Activated CD4-positive, alpha-beta memory T cell treated with anti-CD3 and anti-CD28 coated beads, Interleukin-2, amount 10 ng/mL, durations not matched to agents 7 days and 5 days (primary cell): ENCODE results near the gene ZCCHC7. TPM values are rescaled to one million over a fixed set of nuclear protein-coding genes. Genes with fewer than 3 reads are reported as not detected.
"Not testable (repeated sequence)": the region's sequence is repeated elsewhere in the genome, so short reads cannot be mapped to it uniquely, and the experiment has no call there.

Experiments
- CTCF ChIA-PET: fragments of 350-600 bp; sonication (Branson Sonifier 250); formaldehyde crosslinking; loops from one replicate; lab custom pipeline; 2021; ENCODE audit warnings: antibody characterized with exemption, inconsistent platforms; lab: Charles Lee
- POLR2A ChIA-PET: fragments of 350-600 bp; sonication (Branson Sonifier 250); formaldehyde crosslinking; loops from one replicate; lab custom pipeline; 2021; ENCODE audit warnings: antibody characterized with exemption; lab: Charles Lee
- DNase-seq: peaks from one replicate; pipeline ENCODE4 v3.0.0-alpha.2; 2020
- H3K27ac Mint-ChIP-seq: one replicate; pipeline ENCODE4 v1.8.0; 2021; ENCODE audit warnings: mild to moderate bottlenecking, mixed read lengths
- H3K27me3 Mint-ChIP-seq: one replicate; pipeline ENCODE4 v1.8.0; 2021; ENCODE audit warnings: mixed read lengths
- H3K36me3 Mint-ChIP-seq: one replicate; pipeline ENCODE4 v1.8.0; 2021; ENCODE audit warnings: low read depth, mixed read lengths
- H3K4me1 Mint-ChIP-seq: one replicate; pipeline ENCODE4 v1.8.0; 2021; ENCODE audit warnings: mixed read lengths
- H3K4me3 Mint-ChIP-seq: one replicate; pipeline ENCODE4 v1.8.0; 2021; ENCODE audit warnings: mild to moderate bottlenecking, mixed read lengths
- H3K9me3 Mint-ChIP-seq: one replicate; pipeline ENCODE4 v1.8.0; 2021; ENCODE audit warnings: mixed read lengths
- total RNA-seq, 2 experiments: library from RNA; stranded (reverse); gene quantifications; one replicate each; pipeline ENCODE4 v1.2.3, GENCODE V29; 2021

The ZCCHC7 gene
- total RNA-seq, 2 experiments from 2014 or later, result 20.9 to 21.9 TPM

GRCh38 chr9:37300620-37301019, 180.2 kb downstream of the ZCCHC7 start:
- CTCF ChIA-PET, result interaction anchor here (0.5 to 2.0 kb wide), 2 partner anchors 428 to 549 kb away, joined by 3 to 6 read pairs; no protein-coding TSS in a partner anchor
- no peak overlapping the region for H3K4me3 Mint-ChIP-seq
- no peaks in the 10 kb centered on the region for H3K27me3 Mint-ChIP-seq

GRCh38 chr9:37301042-37301853, 180.9 kb downstream of the ZCCHC7 start:
- CTCF ChIA-PET, result interaction anchor here (0.5 to 2.0 kb wide), 3 partner anchors 28 to 550 kb away, joined by 3 to 6 read pairs (median 3); no protein-coding TSS in a partner anchor
- Mint-ChIP-seq H3K27me3 (no peaks in the 10 kb centered on the region), H3K9me3 (no peaks in the 10 kb centered on the region), H3K4me1 (peaks cover 54% of the 10 kb centered on the region), H3K36me3 (peaks cover 47% of the 10 kb centered on the region), H3K27ac (peak overlapping the region; percentile 85), H3K4me3 (peak overlapping the region; percentile 24)
- POLR2A ChIA-PET, result interaction anchor here (0.7 to 3.3 kb wide), 5 partner anchors 9 to 221 kb away, joined by 3 to 17 read pairs (median 3); partner anchors contain the start of gene ZCCHC7
- DNase-seq, result peak; percentile 23

More at GRCh38 chr9:37300620-37301019, 180.2 kb downstream of the ZCCHC7 start:
- H3K36me3 Mint-ChIP-seq, result peaks cover 48% of the 10 kb centered on the region
- peak overlapping the region; percentile 22 for H3K27ac Mint-ChIP-seq
- H3K9me3 Mint-ChIP-seq, result no peaks in the 10 kb centered on the region
- POLR2A ChIA-PET, result interaction anchor here (0.7 to 3.3 kb wide), 4 partner anchors 10 to 221 kb away, joined by 3 to 17 read pairs (median 10); partner anchors contain the start of gene ZCCHC7
- no peak for DNase-seq
- peaks cover 59% of the 10 kb centered on the region for H3K4me1 Mint-ChIP-seq

- H3K9me3 Mint-ChIP-seq, result no peaks in the 10 kb centered on the region
- DNase-seq, result no peak
- peak overlapping the region; percentile 85 for H3K27ac Mint-ChIP-seq
- POLR2A ChIA-PET, result interaction anchor here (0.9 to 3.3 kb wide), 5 partner anchors 9 to 222 kb away, joined by 3 to 17 read pairs (median 3); partner anchors contain the start of gene ZCCHC7
- CTCF ChIA-PET, result interaction anchor here (1.0 to 2.0 kb wide), 3 partner anchors 28 to 429 kb away, joined by 3 to 6 read pairs (median 4); no protein-coding TSS in a partner anchor
- peaks cover 50% of the 10 kb centered on the region for H3K4me1 Mint-ChIP-seq
- H3K36me3 Mint-ChIP-seq, result peaks cover 43% of the 10 kb centered on the region
- H3K4me3 Mint-ChIP-seq, result peak overlapping the region; percentile 24
- H3K27me3 Mint-ChIP-seq, result no peaks in the 10 kb centered on the region
Observed at GRCh38 chr9:37301854-37302172, 181.4 kb downstream of the ZCCHC7 start.

- Mint-ChIP-seq H3K9me3 (no peaks in the 10 kb centered on the region), H3K4me3 (peak overlapping the region; percentile 40), H3K36me3 (peaks cover 43% of the 10 kb centered on the region), H3K27me3 (no peaks in the 10 kb centered on the region), H3K27ac (peak overlapping the region; percentile 85), H3K4me1 (peaks cover 50% of the 10 kb centered on the region)
- ChIA-PET CTCF (interaction anchor here (1.0 to 1.2 kb wide), 2 partner anchors 27 to 223 kb away, joined by 3 to 4 read pairs; no protein-coding TSS in a partner anchor), POLR2A (interaction anchor here (0.9 to 3.3 kb wide), 6 partner anchors 8 to 222 kb away, joined by 3 to 17 read pairs (median 3); partner anchors contain the start of gene ZCCHC7)
- DNase-seq, result peak; percentile 68
Observed at GRCh38 chr9:37302277-37302676, 181.9 kb downstream of the ZCCHC7 start.

GRCh38 chr9:37303272-37303671, 182.9 kb downstream of the ZCCHC7 start:
- Mint-ChIP-seq H3K36me3 (peaks cover 37% of the 10 kb centered on the region), H3K4me1 (peaks cover 50% of the 10 kb centered on the region)
- not testable (repeated sequence) for H3K9me3 Mint-ChIP-seq, H3K4me3 Mint-ChIP-seq, H3K27me3 Mint-ChIP-seq, H3K27ac Mint-ChIP-seq, DNase-seq
- POLR2A ChIA-PET, result interaction anchor here (0.9 to 3.3 kb wide), 4 partner anchors 13 to 183 kb away, joined by 3 to 17 read pairs (median 3); partner anchors contain the start of gene ZCCHC7
- CTCF ChIA-PET, result interaction anchor here (1.0 kb wide), 1 partner anchor 182 kb away, joined by 4 read pairs; no protein-coding TSS in a partner anchor

- H3K9me3 Mint-ChIP-seq, result no peaks in the 10 kb centered on the region
- H3K27ac Mint-ChIP-seq, result no peak overlapping the region
- no peaks in the 10 kb centered on the region for H3K27me3 Mint-ChIP-seq
- POLR2A ChIA-PET, result interaction anchor here (1.9 kb wide), 1 partner anchor 188 kb away, joined by 9 read pairs; the partner anchor contains the start of gene ZCCHC7
- no peak overlapping the region for H3K4me3 Mint-ChIP-seq
- H3K36me3 Mint-ChIP-seq, result peaks cover 17% of the 10 kb centered on the region
- peaks cover 5% of the 10 kb centered on the region for H3K4me1 Mint-ChIP-seq
- CTCF ChIA-PET, result interaction anchor here (0.7 to 0.9 kb wide), 3 partner anchors 12 to 628 kb away, joined by 3 to 4 read pairs (median 4); no protein-coding TSS in a partner anchor
- peak; percentile 27 for DNase-seq
Observed at GRCh38 chr9:37309136-37309535, 188.8 kb downstream of the ZCCHC7 start.

GRCh38 chr9:37311938-37312708, 191.7 kb downstream of the ZCCHC7 start:
- H3K27me3 Mint-ChIP-seq, result no peaks in the 10 kb centered on the region
- no peaks in the 10 kb centered on the region for H3K4me1 Mint-ChIP-seq
- H3K9me3 Mint-ChIP-seq, result no peaks in the 10 kb centered on the region
- H3K27ac Mint-ChIP-seq, result no peak overlapping the region
- H3K4me3 Mint-ChIP-seq, result no peak overlapping the region
- peaks cover 5% of the 10 kb centered on the region for H3K36me3 Mint-ChIP-seq
- DNase-seq, result no peak
- ChIA-PET POLR2A (no interaction called here), CTCF (no interaction called here)

GRCh38 chr9:37324261-37324683, 203.9 kb downstream of the ZCCHC7 start:
- ChIA-PET CTCF (no interaction called here), POLR2A (no interaction called here)
- Mint-ChIP-seq H3K27ac (no peak overlapping the region), H3K4me1 (no peaks in the 10 kb centered on the region), H3K27me3 (no peaks in the 10 kb centered on the region), H3K9me3 (no peaks in the 10 kb centered on the region), H3K4me3 (no peak overlapping the region), H3K36me3 (peaks cover 4% of the 10 kb centered on the region)
- DNase-seq, result no peak

- no peak overlapping the region for H3K4me3 Mint-ChIP-seq
- H3K27ac Mint-ChIP-seq, result no peak overlapping the region
- H3K4me1 Mint-ChIP-seq, result no peaks in the 10 kb centered on the region
- ChIA-PET CTCF (no interaction called here), POLR2A (no interaction called here)
- peaks cover 4% of the 10 kb centered on the region for H3K36me3 Mint-ChIP-seq
- H3K9me3 Mint-ChIP-seq, result no peaks in the 10 kb centered on the region
- H3K27me3 Mint-ChIP-seq, result no peaks in the 10 kb centered on the region
- no peak for DNase-seq
Observed at GRCh38 chr9:37324691-37325490, 204.5 kb downstream of the ZCCHC7 start.

- Mint-ChIP-seq H3K4me3 (no peak overlapping the region), H3K36me3 (no peaks in the 10 kb centered on the region), H3K27me3 (no peaks in the 10 kb centered on the region), H3K4me1 (no peaks in the 10 kb centered on the region), H3K27ac (no peak overlapping the region), H3K9me3 (no peaks in the 10 kb centered on the region)
- CTCF ChIA-PET, result no interaction called here
- no peak for DNase-seq
- POLR2A ChIA-PET, result no interaction called here
Observed at GRCh38 chr9:37325778-37326177, 205.4 kb downstream of the ZCCHC7 start.

- ChIA-PET POLR2A (no interaction called here), CTCF (interaction anchor here (1.0 to 1.2 kb wide), 2 partner anchors 100 to 454 kb away, joined by 3 read pairs; no protein-coding TSS in a partner anchor)
- Mint-ChIP-seq H3K4me3 (no peak overlapping the region), H3K27me3 (no peaks in the 10 kb centered on the region), H3K9me3 (no peaks in the 10 kb centered on the region), H3K36me3 (no peaks in the 10 kb centered on the region), H3K4me1 (peaks cover 5% of the 10 kb centered on the region), H3K27ac (no peak overlapping the region)
- no peak for DNase-seq
Observed at GRCh38 chr9:37327553-37327952, 207.2 kb downstream of the ZCCHC7 start.
